Measurements from ENCODE around the gene FHIT. TPM values are rescaled to one million over a fixed set of nuclear protein-coding genes. Genes with fewer than 3 reads are reported as not detected.

Gene FHIT
- total and polyA plus RNA-seq, 2 experiments from 2014 or later = 9.7 to 16.2 TPM

- 84% methylated on average over 3 of the region's 3 CpGs for WGBS (ENCODE audit: low lambda C conversion rate, missing lambda C conversion rate)
- H3K4me2 ChIP-seq = no peak overlapping the region
Measured at GRCh38 chr3:60716573-60716972, 534.7 kb downstream of the FHIT start.

GRCh38 chr3:60708191-60708975, 542.9 kb downstream of the FHIT start:
- H3K36me3 ChIP-seq (replicated peaks; ENCODE audit: insufficient read depth, low read depth) = no peaks in the 10 kb centered on the region
- no peaks in the 10 kb centered on the region for H3K9me3 ChIP-seq (ENCODE audit: low read depth)
- DNase-seq (ENCODE audit: low spot score) = peak; percentile 54
- no peak overlapping the region for H3K27ac ChIP-seq
- no peaks in the 10 kb centered on the region for H3K79me2 ChIP-seq
- WGBS (ENCODE audit: low lambda C conversion rate, missing lambda C conversion rate) = 63% methylated on average over 1 of the region's 1 CpG
- H4K20me1 ChIP-seq (ENCODE audit: insufficient read depth, poor library complexity, severe bottlenecking) = no peaks in the 10 kb centered on the region
- no peaks in the 10 kb centered on the region for H3K4me1 ChIP-seq (ENCODE audit: insufficient read depth)
- no peak overlapping the region for H3K4me2 ChIP-seq
- no peaks in the 10 kb centered on the region for H3K9me2 ChIP-seq (replicated peaks; ENCODE audit: insufficient read depth)
- TF ChIP-seq, protein P1, sequence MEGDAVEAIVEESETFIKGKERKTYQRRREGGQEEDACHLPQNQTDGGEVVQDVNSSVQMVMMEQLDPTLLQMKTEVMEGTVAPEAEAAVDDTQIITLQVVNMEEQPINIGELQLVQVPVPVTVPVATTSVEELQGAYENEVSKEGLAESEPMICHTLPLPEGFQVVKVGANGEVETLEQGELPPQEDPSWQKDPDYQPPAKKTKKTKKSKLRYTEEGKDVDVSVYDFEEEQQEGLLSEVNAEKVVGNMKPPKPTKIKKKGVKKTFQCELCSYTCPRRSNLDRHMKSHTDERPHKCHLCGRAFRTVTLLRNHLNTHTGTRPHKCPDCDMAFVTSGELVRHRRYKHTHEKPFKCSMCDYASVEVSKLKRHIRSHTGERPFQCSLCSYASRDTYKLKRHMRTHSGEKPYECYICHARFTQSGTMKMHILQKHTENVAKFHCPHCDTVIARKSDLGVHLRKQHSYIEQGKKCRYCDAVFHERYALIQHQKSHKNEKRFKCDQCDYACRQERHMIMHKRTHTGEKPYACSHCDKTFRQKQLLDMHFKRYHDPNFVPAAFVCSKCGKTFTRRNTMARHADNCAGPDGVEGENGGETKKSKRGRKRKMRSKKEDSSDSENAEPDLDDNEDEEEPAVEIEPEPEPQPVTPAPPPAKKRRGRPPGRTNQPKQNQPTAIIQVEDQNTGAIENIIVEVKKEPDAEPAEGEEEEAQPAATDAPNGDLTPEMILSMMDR (IDR thresholded peaks at IDR 0.05; ENCODE audit: poor library complexity) = no peak
- TF ChIP-seq EZH2phosphoT487 (IDR thresholded peaks at IDR 0.05; ENCODE audit: low read depth, severe bottlenecking, unreplicated experiment) = no peak
- no peak for TF ChIP-seq EZH2 (IDR thresholded peaks at IDR 0.05; ENCODE audit: borderline replicate concordance)
- H3K4me3 ChIP-seq = no peak overlapping the region
- no peak overlapping the region for H2AFZ ChIP-seq
- no peaks in the 10 kb centered on the region for H3K27me3 ChIP-seq

More at GRCh38 chr3:60716573-60716972, 534.7 kb downstream of the FHIT start:
- H3K79me2 ChIP-seq = no peaks in the 10 kb centered on the region
- no peaks in the 10 kb centered on the region for H3K27me3 ChIP-seq
- no peak overlapping the region for H3K4me3 ChIP-seq
- H2AFZ ChIP-seq = no peak overlapping the region
- H3K9me3 ChIP-seq (ENCODE audit: low read depth) = no peaks in the 10 kb centered on the region
- H3K9me2 ChIP-seq (replicated peaks; ENCODE audit: insufficient read depth) = no peaks in the 10 kb centered on the region
- no peaks in the 10 kb centered on the region for H3K36me3 ChIP-seq (replicated peaks; ENCODE audit: insufficient read depth, low read depth)
- H3K27ac ChIP-seq = no peak overlapping the region
- H4K20me1 ChIP-seq (ENCODE audit: insufficient read depth, poor library complexity, severe bottlenecking) = no peaks in the 10 kb centered on the region
- DNase-seq (ENCODE audit: low spot score) = no peak
- TF ChIP-seq, protein P1 (IDR thresholded peaks at IDR 0.05; ENCODE audit: poor library complexity) = no peak
- TF ChIP-seq EZH2 (IDR thresholded peaks at IDR 0.05; ENCODE audit: borderline replicate concordance) = no peak
- no peak for TF ChIP-seq EZH2phosphoT487 (IDR thresholded peaks at IDR 0.05; ENCODE audit: low read depth, severe bottlenecking, unreplicated experiment)
- H3K4me1 ChIP-seq (ENCODE audit: insufficient read depth) = no peaks in the 10 kb centered on the region

DNA sequence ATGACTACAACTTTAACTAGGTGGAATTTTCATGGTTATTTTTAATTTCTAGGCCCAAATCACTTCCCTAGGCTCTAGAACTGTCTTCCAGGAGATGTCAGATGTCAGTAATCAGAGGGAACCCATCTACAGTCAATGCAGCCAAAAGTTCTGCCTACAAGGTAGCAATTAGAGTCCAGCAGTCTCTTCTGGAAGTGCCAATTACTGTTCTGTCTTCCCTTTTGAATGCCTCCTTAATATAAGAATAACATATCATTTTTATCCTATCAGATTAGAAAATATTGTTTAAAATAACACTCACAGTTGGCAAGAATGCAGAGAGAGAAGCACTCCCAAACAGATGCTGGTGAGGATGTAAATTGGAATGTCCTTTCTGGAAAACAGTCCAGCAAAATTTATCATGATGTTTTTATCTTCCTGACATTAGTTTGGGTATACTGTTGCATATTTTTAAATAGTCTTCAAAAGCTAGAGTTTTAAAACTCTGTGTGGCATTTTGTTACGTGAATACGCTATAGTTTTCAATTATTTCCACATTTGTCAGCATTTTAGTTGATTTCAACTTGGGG, 543.7 kb downstream of the FHIT start:
- Histone ChIP-seq H3K4me3 (no peak overlapping the region), H3K27me3 (no peaks in the 10 kb centered on the region), H3K9me2 (replicated peaks; ENCODE audit: insufficient read depth) (no peaks in the 10 kb centered on the region), H4K20me1 (ENCODE audit: insufficient read depth, poor library complexity, severe bottlenecking) (no peaks in the 10 kb centered on the region), H3K9me3 (ENCODE audit: low read depth) (no peaks in the 10 kb centered on the region), H3K36me3 (replicated peaks; ENCODE audit: insufficient read depth, low read depth) (no peaks in the 10 kb centered on the region), H3K79me2 (no peaks in the 10 kb centered on the region), H3K4me1 (ENCODE audit: insufficient read depth) (no peaks in the 10 kb centered on the region), H2AFZ (no peak overlapping the region), H3K4me2 (no peak overlapping the region), H3K27ac (no peak overlapping the region)
- no peak for DNase-seq (ENCODE audit: low spot score)
- TF ChIP-seq EZH2phosphoT487 (IDR thresholded peaks at IDR 0.05; ENCODE audit: low read depth, severe bottlenecking, unreplicated experiment) (no peak), EZH2 (IDR thresholded peaks at IDR 0.05; ENCODE audit: borderline replicate concordance) (no peak)
- TF ChIP-seq, protein P1 (IDR thresholded peaks at IDR 0.05; ENCODE audit: poor library complexity) = no peak
- 66% methylated on average over 2 of the region's 2 CpGs for WGBS (ENCODE audit: low lambda C conversion rate, missing lambda C conversion rate)

Data from hepatocyte (in vitro differentiated cells).